Tibial nerve (tissue), 4 donors: ENCODE results near the gene RAB24. TPM values are rescaled to one million over a fixed set of nuclear protein-coding genes. Genes with fewer than 3 reads are reported as not detected.

Source experiments
- DNase-seq, 2 donors: peaks; one replicate each; pipeline ENCODE4 v3.0.0-alpha.2; 2019; ENCODE audit warnings: low spot score in 2 of 2
- H3K27ac ChIP-seq, 4 donors: fragments of 200-600 bp; sonication (generic) in 3 of 4; one replicate each; pipeline ENCODE4 v1.5.1; 2017 to 2019; ENCODE audit warnings: mild to moderate bottlenecking in 1 of 4
- H3K27me3 ChIP-seq, 2 donors: fragments of 200-600 bp; sonication (generic) in 1 of 2; one replicate each; pipeline versions ENCODE4 v1.5.1 to v1.6.0; 2017 to 2019
- H3K36me3 ChIP-seq, 3 donors: fragments of 200-600 bp; sonication (generic); one replicate each; pipeline ENCODE4 v1.5.1; 2018 to 2019
- H3K4me1 ChIP-seq, 4 donors: fragments of 200-600 bp; sonication (generic) in 3 of 4; one replicate each; pipeline ENCODE4 v1.5.1; 2017 to 2019
- H3K4me3 ChIP-seq, 4 donors: fragments of 200-600 bp; sonication (generic) in 3 of 4; one replicate each; pipeline ENCODE4 v1.5.1; 2017 to 2019; ENCODE audit warnings: mild to moderate bottlenecking in 1 of 4, moderate library complexity in 1 of 4
- H3K9me3 ChIP-seq, 4 donors: fragments of 200-600 bp; sonication (generic) in 3 of 4; one replicate each; pipeline ENCODE4 v1.5.1; 2017 to 2019
- CTCF ChIP-seq, 5 experiments: fragments of 200-600 bp in 3 of 5; fragments of 450-650 bp in 2 of 5; sonication (generic) in 3 of 5; IDR thresholded peaks; one replicate each; pipeline ENCODE4 v1.5.1; 2016 to 2019; ENCODE audit warnings: antibody characterized with exemption in 5 of 5, mild to moderate bottlenecking in 3 of 5, moderate library complexity in 2 of 5
- EP300 ChIP-seq, 2 donors: sonication (generic); formaldehyde crosslinking; IDR thresholded peaks; one replicate each; pipeline ENCODE4 v1.6.1; 2017; ENCODE audit warnings: antibody characterized with exemption in 2 of 2, mild to moderate bottlenecking in 1 of 2
- POLR2A ChIP-seq, 2 donors: fragments of 450-650 bp; IDR thresholded peaks; one replicate each; pipeline ENCODE4 v1.6.1; 2017; ENCODE audit warnings: antibody characterized with exemption in 2 of 2, mild to moderate bottlenecking in 2 of 2, moderate library complexity in 2 of 2
- WGBS, 2 donors: methylation state at CpG; one replicate each; pipeline ENCODE4 v1.1.5; 2018; 5-methylcytosine and 5-hydroxymethylcytosine counted together
- total RNA-seq, 4 donors: library from RNA; depleted of rRNA; stranded (reverse); fragments of >200 nt; gene quantifications; one replicate each; pipeline ENCODE4 v1.1.0, GENCODE V29; 2016

The RAB24 gene
- total RNA-seq, 4 donors from 2014 or later, result 24.1 to 56.7 (median 35.4) TPM

- H3K4me3 ChIP-seq, result no peak overlapping the region
- no peaks in the 10 kb centered on the region for H3K4me1 ChIP-seq
- 69 to 74% methylated on average over 28 of the region's 28 CpGs for WGBS, 2 donors
- TF ChIP-seq EP300 (IDR thresholded peaks at IDR 0.05) (no peak), CTCF (IDR thresholded peaks at IDR 0.05) (no peak), POLR2A (IDR thresholded peaks at IDR 0.05) (no peak)
- DNase-seq, result no peak
- peak overlapping the region in 1 of 4 donors; percentile 15 for H3K27ac ChIP-seq
- no peaks in the 10 kb centered on the region for H3K27me3 ChIP-seq
- H3K36me3 ChIP-seq, result peaks cover 0 to 60% (median 6%) of the 10 kb centered on the region in 3 donors
- no peaks in the 10 kb centered on the region for H3K9me3 ChIP-seq
Observed at GRCh38 chr5:177327539-177328522, 24.3 kb upstream of the RAB24 start.

- no peak for DNase-seq
- Histone ChIP-seq H3K9me3 (no peaks in the 10 kb centered on the region), H3K4me3 (no peak overlapping the region), H3K4me1 (no peaks in the 10 kb centered on the region), H3K27me3 (no peaks in the 10 kb centered on the region), H3K36me3 (peaks cover 0 to 42% (median 0%) of the 10 kb centered on the region in 3 donors), H3K27ac (no peak overlapping the region)
- TF ChIP-seq CTCF (IDR thresholded peaks at IDR 0.05) (no peak), EP300 (IDR thresholded peaks at IDR 0.05) (no peak), POLR2A (IDR thresholded peaks at IDR 0.05) (no peak)
- WGBS, 2 donors, result 62 to 70% methylated on average over 1 of the region's 1 CpG
Observed at GRCh38 chr5:177325868-177326381, 22.4 kb upstream of the RAB24 start.

- no peaks in the 10 kb centered on the region for H3K27me3 ChIP-seq
- DNase-seq, result no peak
- WGBS, 2 donors, result 80 to 97% methylated on average over 7 of the region's 7 CpGs
Observed at GRCh38 chr5:177320879-177321278, 17.4 kb upstream of the RAB24 start.

GRCh38 chr5:177319913-177320588 lies 16.5 kb upstream of the RAB24 start:
- WGBS, 2 donors, result 90 to 96% methylated on average over 13 to 14 of the region's 14 CpGs
- Histone ChIP-seq H3K4me3 (no peak overlapping the region), H3K9me3 (no peaks in the 10 kb centered on the region), H3K4me1 (no peaks in the 10 kb centered on the region), H3K36me3 (peaks cover 0 to 25% (median 0%) of the 10 kb centered on the region in 3 donors), H3K27ac (no peak overlapping the region), H3K27me3 (no peaks in the 10 kb centered on the region)
- TF ChIP-seq POLR2A (IDR thresholded peaks at IDR 0.05) (no peak), CTCF (IDR thresholded peaks at IDR 0.05) (no peak), EP300 (IDR thresholded peaks at IDR 0.05) (no peak)
- no peak for DNase-seq

More at GRCh38 chr5:177320879-177321278, 17.4 kb upstream of the RAB24 start:
- Histone ChIP-seq H3K36me3 (peaks cover 0 to 27% (median 0%) of the 10 kb centered on the region in 3 donors), H3K4me3 (no peak overlapping the region), H3K27ac (no peak overlapping the region), H3K4me1 (no peaks in the 10 kb centered on the region), H3K9me3 (no peaks in the 10 kb centered on the region)
- TF ChIP-seq POLR2A (IDR thresholded peaks at IDR 0.05) (no peak), EP300 (IDR thresholded peaks at IDR 0.05) (no peak), CTCF (IDR thresholded peaks at IDR 0.05) (no peak)
